AG04450 (cell line): ENCODE measurements around the gene TRIM45. TPM values are rescaled to one million over a fixed set of nuclear protein-coding genes. Genes with fewer than 3 reads are reported as not detected.
"Not testable (repeated sequence)": the region's sequence is repeated elsewhere in the genome, so short reads cannot be mapped to it uniquely, and the experiment has no call there.

Experiments
- CTCF ChIA-PET: fragments of 300-600, 350-600 bp; formaldehyde crosslinking; extraction: SDS; loops from one replicate; lab custom pipeline; 2022; ENCODE audit warnings: antibody characterized with exemption, inconsistent platforms; lab: Charles Lee
- POLR2A ChIA-PET: fragments of 350-600 bp; formaldehyde crosslinking; extraction: SDS; loops from one replicate; lab custom pipeline; 2021; ENCODE audit warnings: antibody characterized with exemption, inconsistent platforms; lab: Yijun Ruan, JAX
- DNase-seq: peaks from one replicate; pipeline ENCODE4 v3.0.0-alpha.2; 2011; ENCODE audit warnings: low read depth, low spot score
- H3K27ac ChIP-seq: one replicate; pipeline ENCODE4 v1.5.1; 2012; ENCODE audit warnings: low read depth, low read length, control low read depth
- H3K27me3 ChIP-seq: one replicate; pipeline ENCODE4 v1.6.0; 2012; ENCODE audit warnings: low read length; ENCODE audit not compliant: control insufficient read depth, insufficient read depth
- H3K4me3 ChIP-seq: 2 replicates; pipeline ENCODE4 v1.5.1; 2011; ENCODE audit warnings: mild to moderate bottlenecking, low read depth, low read length, control low read depth
- H3K9me3 ChIP-seq: 2 replicates; pipeline ENCODE4 v1.5.1; 2012; ENCODE audit warnings: low read length; ENCODE audit not compliant: control insufficient read depth, insufficient read depth
- CTCF ChIP-seq: IDR thresholded peaks from 2 replicates; pipeline ENCODE4 v1.5.1; 2011; ENCODE audit warnings: low read depth, low read length, control low read depth, inconsistent platforms
- polyA plus RNA-seq: library from polyadenylated mRNA; depleted of rRNA; stranded (reverse); fragments of >200 nt; gene quantifications from 2 replicates; pipeline ENCODE4 v1.2.3, GENCODE V29; 2011

The TRIM45 gene
- polyA plus RNA-seq, 1 experiment: 4.8 TPM

DNA sequence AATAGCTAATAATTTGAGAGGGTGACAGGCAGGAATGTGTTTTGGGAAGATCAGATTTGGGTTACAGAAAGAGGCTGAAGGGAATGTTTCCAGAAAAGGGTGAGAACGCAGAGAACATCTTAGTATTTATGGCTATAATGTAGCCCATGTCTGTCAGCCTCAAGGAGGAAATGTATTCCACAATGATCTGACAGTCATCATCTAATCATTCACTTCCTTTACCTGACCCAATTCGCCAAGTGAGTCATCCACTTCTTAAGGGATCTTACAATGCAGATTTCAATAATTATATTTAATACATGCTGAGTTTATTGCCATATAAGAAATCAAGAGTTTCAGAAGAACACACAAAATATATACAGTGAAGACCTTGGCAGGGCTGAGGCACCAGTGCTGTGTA lies 10.8 kb downstream of the TRIM45 start:
- no peak for DNase-seq
- ChIA-PET POLR2A (interaction anchor here (0.9 kb wide), 1 partner anchor 17 kb away, joined by 4 read pairs; no protein-coding TSS in a partner anchor), CTCF (interaction anchor here (0.6 to 1.7 kb wide), 4 partner anchors 11 to 283 kb away, joined by 4 to 6 read pairs (median 4); no protein-coding TSS in a partner anchor)
- Histone ChIP-seq H3K9me3 (no peaks in the 10 kb centered on the region), H3K4me3 (no peak overlapping the region), H3K27ac (no peak overlapping the region), H3K27me3 (no peaks in the 10 kb centered on the region)
- no peak for TF ChIP-seq CTCF

DNA sequence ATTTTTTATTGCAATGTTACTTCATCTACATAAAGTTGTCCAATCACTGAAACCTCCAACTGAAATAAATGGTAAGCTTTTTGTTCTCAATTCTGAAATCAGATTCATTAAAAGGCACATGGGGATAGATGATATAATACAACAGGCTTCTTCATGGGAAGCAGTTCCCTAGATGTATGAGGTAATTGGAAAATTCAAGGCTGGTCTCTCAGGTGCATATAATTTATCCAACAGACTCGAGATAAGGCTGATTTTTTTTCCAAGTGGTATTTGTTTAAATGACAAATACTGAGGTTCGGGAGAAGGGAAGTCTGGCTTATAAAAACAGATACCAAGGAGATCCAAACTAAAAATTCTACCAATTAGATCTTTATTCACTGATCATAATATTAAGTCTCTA lies 14.2 kb downstream of the TRIM45 start:
- H3K27ac ChIP-seq: no peak overlapping the region
- TF ChIP-seq CTCF: no peak
- H3K27me3 ChIP-seq: no peaks in the 10 kb centered on the region
- DNase-seq: no peak
- POLR2A ChIA-PET: no interaction called here
- no peaks in the 10 kb centered on the region for H3K9me3 ChIP-seq
- CTCF ChIA-PET: interaction anchor here (1.3 to 2.4 kb wide), 2 partner anchors 15 to 177 kb away, joined by 4 to 10 read pairs; no protein-coding TSS in a partner anchor
- no peak overlapping the region for H3K4me3 ChIP-seq

DNA sequence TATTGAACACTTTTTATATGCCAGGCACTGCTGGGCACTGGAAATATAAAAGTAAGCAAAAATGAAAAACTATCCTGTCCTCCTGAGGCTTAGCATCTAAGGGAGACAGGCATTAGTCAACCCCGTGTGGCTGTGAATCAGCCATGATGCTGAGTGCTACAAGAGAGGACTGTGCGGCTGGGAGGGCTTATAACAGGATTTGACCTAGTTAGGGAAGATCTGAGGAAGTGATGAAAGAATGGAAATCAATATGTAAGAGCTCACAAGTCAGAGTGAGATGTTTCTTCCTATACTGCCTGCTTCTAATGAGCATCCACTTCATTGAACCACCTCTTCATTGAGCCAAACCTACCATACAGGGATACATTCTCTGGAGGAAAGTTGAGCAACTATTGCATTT lies 15.1 kb downstream of the TRIM45 start:
- no peak for DNase-seq
- Histone ChIP-seq H3K27me3 (no peaks in the 10 kb centered on the region), H3K4me3 (no peak overlapping the region), H3K9me3 (no peaks in the 10 kb centered on the region), H3K27ac (no peak overlapping the region)
- ChIA-PET POLR2A (no interaction called here), CTCF (interaction anchor here (0.6 to 2.4 kb wide), 3 partner anchors 16 to 178 kb away, joined by 3 to 10 read pairs (median 4); no protein-coding TSS in a partner anchor)
- no peak for TF ChIP-seq CTCF

DNA sequence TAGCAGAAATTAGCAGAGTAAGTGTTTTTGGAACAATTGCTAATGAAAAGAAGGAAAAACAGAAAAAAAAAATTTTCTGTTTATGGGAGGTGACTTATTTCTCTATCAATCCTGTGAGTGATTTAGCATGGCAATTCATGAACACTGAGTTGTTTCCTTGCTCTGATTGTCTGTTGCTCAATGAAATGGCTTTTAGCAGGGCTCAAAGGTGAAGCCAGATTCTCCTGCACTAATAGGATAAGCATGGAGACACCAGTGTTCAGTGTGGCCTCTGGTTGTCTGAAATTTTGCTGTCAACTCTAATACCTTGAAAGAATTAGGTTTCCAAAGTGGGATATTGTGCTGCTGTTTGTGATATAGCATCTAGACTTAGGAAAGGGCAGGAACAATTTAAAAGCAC lies 15.8 kb downstream of the TRIM45 start:
- H3K27me3 ChIP-seq: no peaks in the 10 kb centered on the region
- ChIA-PET CTCF (interaction anchor here (1.0 to 2.4 kb wide), 2 partner anchors 12 to 17 kb away, joined by 3 to 10 read pairs; no protein-coding TSS in a partner anchor), POLR2A (interaction anchor here (1.1 kb wide), 1 partner anchor 13 kb away, joined by 3 read pairs; no protein-coding TSS in a partner anchor)
- no peak overlapping the region for H3K4me3 ChIP-seq
- H3K27ac ChIP-seq: no peak overlapping the region
- H3K9me3 ChIP-seq: no peaks in the 10 kb centered on the region
- DNase-seq: no peak
- TF ChIP-seq CTCF: no peak

GRCh38 chr1:117104986-117105385 lies 16.6 kb downstream of the TRIM45 start:
- H3K9me3 ChIP-seq: no peaks in the 10 kb centered on the region
- no peaks in the 10 kb centered on the region for H3K27me3 ChIP-seq
- ChIA-PET POLR2A (interaction anchor here (1.1 kb wide), 1 partner anchor 12 kb away, joined by 3 read pairs; no protein-coding TSS in a partner anchor), CTCF (interaction anchor here (0.7 kb wide), 1 partner anchor 24 kb away, joined by 4 read pairs; no protein-coding TSS in a partner anchor)
- TF ChIP-seq CTCF: no peak
- DNase-seq: peak; percentile 46
- H3K4me3 ChIP-seq: no peak overlapping the region
- H3K27ac ChIP-seq: no peak overlapping the region

DNA sequence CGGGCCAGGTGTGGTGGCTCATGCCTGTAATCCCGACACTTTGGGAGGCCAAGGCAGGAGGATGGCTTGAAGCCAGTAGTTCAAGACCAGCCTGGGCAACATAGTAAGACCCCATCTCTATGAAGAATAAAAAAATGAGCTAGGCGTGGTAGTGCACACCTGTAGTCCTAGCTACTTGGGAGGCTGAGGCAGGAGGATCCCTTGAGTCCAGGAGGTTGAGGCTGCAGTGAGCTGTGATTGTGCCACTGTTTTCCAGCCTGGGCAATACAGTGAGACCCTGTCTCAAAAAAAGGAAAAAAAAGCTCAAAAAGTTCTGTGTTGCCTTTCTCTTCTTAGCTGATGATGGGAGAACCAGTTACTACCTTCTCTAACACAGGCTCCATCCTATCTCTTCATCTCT lies 19.7 kb downstream of the TRIM45 start:
- POLR2A ChIA-PET, H3K9me3 ChIP-seq, H3K27me3 ChIP-seq, H3K27ac ChIP-seq, DNase-seq, H3K4me3 ChIP-seq: not testable (repeated sequence)
- CTCF ChIA-PET: interaction anchor here (1.0 to 1.8 kb wide), 3 partner anchors 8 to 27 kb away, joined by 3 to 6 read pairs (median 5); no protein-coding TSS in a partner anchor
